Ishikawa (cell line): Measurements from ENCODE around the gene SOBP.

Source experiments
- FOXM1 ChIP-seq: IDR thresholded peaks from 2 replicates; pipeline ENCODE4 v1.6.1; 2012; ENCODE audit warnings: low read depth, borderline replicate concordance
- YY1 ChIP-seq: IDR thresholded peaks from 2 replicates; pipeline ENCODE4 v1.6.1; 2012; ENCODE audit warnings: low read depth

- TF ChIP-seq YY1 (no peak), FOXM1 (no peak)
Observed at GRCh38 chr6:107493158-107494057, 3.5 kb downstream of the SOBP start.
